Osteocyte (in vitro differentiated cells): Measurements from ENCODE around the gene TTC3. TPM values are rescaled to one million over a fixed set of nuclear protein-coding genes. Genes with fewer than 3 reads are reported as not detected.
"Not testable (repeated sequence)": the region's sequence is repeated elsewhere in the genome, so short reads cannot be mapped to it uniquely, and the experiment has no call there.

Experiments used
- DNase-seq: peaks from one replicate; pipeline ENCODE4 v3.0.0; 2021; ENCODE audit warnings: mixed read lengths; ENCODE audit not compliant: unreplicated experiment; ENCODE audit errors: extremely low spot score
- H3K27ac Mint-ChIP-seq: one replicate; pipeline ENCODE4 v1.8.0; 2021; ENCODE audit warnings: mild to moderate bottlenecking, mixed read lengths; ENCODE audit not compliant: unreplicated experiment
- H3K27me3 Mint-ChIP-seq: one replicate; pipeline ENCODE4 v1.8.0; 2021; ENCODE audit warnings: mixed read lengths; ENCODE audit not compliant: unreplicated experiment
- H3K36me3 Mint-ChIP-seq: one replicate; pipeline ENCODE4 v1.8.0; 2021; ENCODE audit warnings: mixed read lengths; ENCODE audit not compliant: unreplicated experiment
- H3K4me1 Mint-ChIP-seq: one replicate; pipeline ENCODE4 v1.8.0; 2021; ENCODE audit warnings: mixed read lengths; ENCODE audit not compliant: unreplicated experiment
- H3K4me3 Mint-ChIP-seq: one replicate; pipeline ENCODE4 v1.8.0; 2021; ENCODE audit warnings: mild to moderate bottlenecking, moderate library complexity, mixed read lengths; ENCODE audit not compliant: unreplicated experiment
- H3K9me3 Mint-ChIP-seq: one replicate; pipeline ENCODE4 v1.8.0; 2021; ENCODE audit warnings: mixed read lengths; ENCODE audit not compliant: unreplicated experiment
- total RNA-seq: library from RNA; stranded (reverse); gene quantifications from 2 replicates; pipeline ENCODE4 v1.2.1, GENCODE V29; 2021
- TF ChIP-seq, protein P1 (sequence below): fragments of 200-600 bp; sonication (generic); IDR thresholded peaks from 2 replicates; pipeline ENCODE4 v1.5.0; 2021; ENCODE audit warnings: antibody characterized with exemption, mild to moderate bottlenecking, moderate library complexity

Gene TTC3
- total RNA-seq, 1 donor from 2014 or later: 252 TPM

DNA sequence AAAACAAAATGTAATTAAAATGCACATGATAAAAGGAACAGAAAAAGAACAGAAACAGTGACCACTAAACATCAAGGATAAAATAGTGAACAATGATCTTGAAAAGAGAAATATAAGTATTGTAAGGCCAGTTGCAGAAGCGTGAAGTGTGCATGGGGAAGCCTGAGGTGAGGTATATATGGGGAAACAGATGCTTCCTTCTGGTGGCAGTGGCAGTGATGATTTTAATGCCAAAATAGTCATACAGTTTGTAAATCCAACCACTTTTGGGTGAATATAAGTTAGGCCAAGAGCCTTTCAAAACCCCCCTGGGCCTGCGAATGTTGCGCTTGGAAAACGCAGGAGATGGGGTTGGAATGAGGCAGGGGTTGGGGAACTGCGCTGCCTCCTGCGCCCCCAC, 27.3 kb downstream of the TTC3 start:
- DNase-seq: no peak
- Mint-ChIP-seq H3K4me3 (no peak overlapping the region), H3K36me3 (peaks cover 49% of the 10 kb centered on the region), H3K9me3 (no peaks in the 10 kb centered on the region), H3K27ac (no peak overlapping the region), H3K4me1 (no peaks in the 10 kb centered on the region), H3K27me3 (no peaks in the 10 kb centered on the region)
- TF ChIP-seq, protein P1, sequence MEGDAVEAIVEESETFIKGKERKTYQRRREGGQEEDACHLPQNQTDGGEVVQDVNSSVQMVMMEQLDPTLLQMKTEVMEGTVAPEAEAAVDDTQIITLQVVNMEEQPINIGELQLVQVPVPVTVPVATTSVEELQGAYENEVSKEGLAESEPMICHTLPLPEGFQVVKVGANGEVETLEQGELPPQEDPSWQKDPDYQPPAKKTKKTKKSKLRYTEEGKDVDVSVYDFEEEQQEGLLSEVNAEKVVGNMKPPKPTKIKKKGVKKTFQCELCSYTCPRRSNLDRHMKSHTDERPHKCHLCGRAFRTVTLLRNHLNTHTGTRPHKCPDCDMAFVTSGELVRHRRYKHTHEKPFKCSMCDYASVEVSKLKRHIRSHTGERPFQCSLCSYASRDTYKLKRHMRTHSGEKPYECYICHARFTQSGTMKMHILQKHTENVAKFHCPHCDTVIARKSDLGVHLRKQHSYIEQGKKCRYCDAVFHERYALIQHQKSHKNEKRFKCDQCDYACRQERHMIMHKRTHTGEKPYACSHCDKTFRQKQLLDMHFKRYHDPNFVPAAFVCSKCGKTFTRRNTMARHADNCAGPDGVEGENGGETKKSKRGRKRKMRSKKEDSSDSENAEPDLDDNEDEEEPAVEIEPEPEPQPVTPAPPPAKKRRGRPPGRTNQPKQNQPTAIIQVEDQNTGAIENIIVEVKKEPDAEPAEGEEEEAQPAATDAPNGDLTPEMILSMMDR: no peak

DNA sequence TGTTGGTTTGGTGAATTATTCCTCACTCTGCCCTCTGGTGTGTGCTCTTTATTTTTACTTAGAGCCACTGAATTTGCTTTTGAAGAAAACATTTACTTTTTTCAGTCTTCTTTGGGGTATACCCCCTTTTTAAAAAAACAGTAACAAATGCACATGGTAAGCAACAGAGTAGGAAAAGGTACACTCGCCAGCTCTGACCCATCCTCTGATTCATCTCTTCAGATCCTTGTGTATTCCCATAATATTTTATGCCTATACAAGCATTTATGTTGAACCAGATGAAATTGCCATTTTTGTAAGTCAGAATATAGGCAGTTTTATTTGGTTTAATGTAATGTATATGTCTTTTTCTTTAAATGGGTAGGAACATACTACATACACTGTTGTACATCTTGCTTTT, 28.3 kb downstream of the TTC3 start:
- Mint-ChIP-seq H3K36me3 (peaks cover 44% of the 10 kb centered on the region), H3K9me3 (no peaks in the 10 kb centered on the region), H3K4me1 (no peaks in the 10 kb centered on the region), H3K27me3 (no peaks in the 10 kb centered on the region), H3K4me3 (no peak overlapping the region), H3K27ac (no peak overlapping the region)
- TF ChIP-seq, protein P1: no peak
- no peak for DNase-seq

DNA sequence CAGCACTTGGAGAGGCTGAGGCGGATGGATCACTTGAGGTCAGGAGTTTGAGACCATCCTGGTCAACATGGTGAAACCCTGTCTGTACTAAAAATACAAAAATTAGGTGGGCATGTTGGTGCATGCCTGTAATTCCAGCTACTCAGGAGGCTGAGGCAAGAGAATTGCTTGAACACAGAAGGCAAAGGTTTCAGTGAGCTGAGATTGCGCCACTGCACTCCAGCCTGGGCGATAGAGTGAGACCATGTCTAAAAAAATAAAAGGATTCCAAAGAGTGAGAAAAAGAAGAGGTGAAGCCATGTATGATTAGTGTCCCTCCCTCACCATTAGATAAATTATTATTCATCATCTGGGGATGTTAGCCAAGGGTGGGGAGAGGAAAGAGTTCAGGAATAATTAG, 29.7 kb downstream of the TTC3 start:
- H3K9me3 Mint-ChIP-seq, H3K4me3 Mint-ChIP-seq, H3K27ac Mint-ChIP-seq, H3K4me1 Mint-ChIP-seq, H3K27me3 Mint-ChIP-seq, DNase-seq: not testable (repeated sequence)
- peaks cover 45% of the 10 kb centered on the region for H3K36me3 Mint-ChIP-seq

DNA sequence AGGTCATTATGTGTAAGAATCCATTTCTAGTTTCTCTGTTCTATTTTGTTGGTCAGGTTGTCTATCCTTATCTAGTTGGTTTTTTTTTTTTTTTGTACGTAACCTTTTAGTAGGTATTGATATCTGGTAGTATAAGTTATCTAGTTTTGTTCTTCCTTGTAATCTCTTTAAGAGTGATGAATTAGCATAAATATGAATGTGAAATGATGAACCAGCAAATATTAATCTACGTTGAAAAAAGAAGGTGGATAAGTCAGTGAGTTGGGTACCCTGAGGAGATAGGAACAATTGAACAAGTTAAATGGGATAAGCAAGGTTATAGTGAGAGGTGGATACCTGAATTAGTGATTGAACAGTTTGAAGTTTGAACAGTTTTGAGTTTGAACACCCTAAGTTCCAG, 33.9 kb downstream of the TTC3 start:
- no peak overlapping the region for H3K27ac Mint-ChIP-seq
- H3K36me3 Mint-ChIP-seq: peaks cover 30% of the 10 kb centered on the region
- no peaks in the 10 kb centered on the region for H3K4me1 Mint-ChIP-seq
- H3K9me3 Mint-ChIP-seq: peaks cover 15% of the 10 kb centered on the region
- no peak overlapping the region for H3K4me3 Mint-ChIP-seq
- TF ChIP-seq, protein P1: no peak
- no peaks in the 10 kb centered on the region for H3K27me3 Mint-ChIP-seq
- no peak for DNase-seq

DNA sequence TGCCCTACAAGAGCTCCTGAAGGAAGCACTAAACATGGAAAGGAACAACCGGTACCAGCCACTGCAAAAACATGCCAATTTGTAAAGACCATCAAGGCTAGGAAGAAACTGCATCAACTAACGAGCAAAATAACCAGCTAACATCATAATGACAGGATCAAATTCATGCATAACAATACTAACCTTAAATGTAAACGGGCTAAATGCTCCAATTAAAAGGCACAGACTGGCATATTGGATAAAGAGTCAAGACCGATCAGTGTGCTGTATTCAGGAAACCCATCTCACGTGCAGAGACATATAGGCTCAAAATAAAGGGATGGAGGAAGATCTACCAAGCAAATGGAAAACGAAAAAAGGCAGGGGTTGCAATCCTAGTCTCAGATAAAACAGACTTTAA, 38.0 kb downstream of the TTC3 start:
- H3K9me3 Mint-ChIP-seq: peaks cover 15% of the 10 kb centered on the region

DNA sequence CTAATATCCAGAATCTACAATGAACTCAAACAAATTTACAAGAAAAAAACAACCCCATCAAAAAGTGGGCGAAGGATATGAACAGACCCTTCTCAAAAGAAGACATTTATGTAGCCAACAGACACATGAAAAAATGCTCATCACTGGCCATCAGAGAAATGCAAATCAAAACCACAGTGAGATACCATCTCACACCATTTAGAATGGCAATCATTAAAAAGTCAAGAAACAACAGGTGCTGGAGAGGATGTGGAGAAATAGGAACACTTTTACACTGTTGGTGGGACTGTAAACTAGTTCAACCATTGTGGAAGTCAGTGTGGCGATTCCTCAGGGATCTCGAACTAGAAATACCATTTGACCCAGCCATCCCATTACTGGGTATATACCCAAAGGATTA, 41.2 kb downstream of the TTC3 start:
- peaks cover 17% of the 10 kb centered on the region for H3K36me3 Mint-ChIP-seq
- H3K9me3 Mint-ChIP-seq, H3K4me1 Mint-ChIP-seq: not testable (repeated sequence)

More for the DNA sequence above, 38.0 kb downstream of the TTC3 start:
- not testable (repeated sequence) for DNase-seq, H3K27me3 Mint-ChIP-seq, H3K4me3 Mint-ChIP-seq, H3K4me1 Mint-ChIP-seq, H3K27ac Mint-ChIP-seq
- peaks cover 26% of the 10 kb centered on the region for H3K36me3 Mint-ChIP-seq

DNA sequence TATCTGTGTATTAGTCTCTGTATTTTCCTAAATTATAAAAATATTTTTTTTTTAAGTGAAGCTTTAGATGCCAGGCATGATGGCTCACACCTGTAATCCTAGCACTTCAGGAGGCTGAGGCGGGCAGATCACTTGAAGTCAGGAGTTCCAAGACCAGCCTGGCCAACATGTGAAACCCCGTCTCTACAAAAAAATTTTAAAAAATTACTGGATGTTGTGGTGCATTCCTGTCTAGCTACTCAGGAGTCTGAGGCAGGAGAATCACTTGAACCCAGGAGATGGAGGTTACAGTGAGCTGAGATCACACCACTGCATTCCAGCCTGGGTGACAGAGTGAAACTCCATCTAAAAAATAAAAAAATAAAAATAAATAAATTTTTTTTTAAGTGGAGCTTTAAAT, 43.4 kb downstream of the TTC3 start:
- H3K4me3 Mint-ChIP-seq, DNase-seq, H3K27me3 Mint-ChIP-seq, H3K9me3 Mint-ChIP-seq, H3K27ac Mint-ChIP-seq, H3K4me1 Mint-ChIP-seq: not testable (repeated sequence)
- H3K36me3 Mint-ChIP-seq: peaks cover 18% of the 10 kb centered on the region

More for the DNA sequence above, 41.2 kb downstream of the TTC3 start:
- not testable (repeated sequence) for DNase-seq, H3K4me3 Mint-ChIP-seq, H3K27ac Mint-ChIP-seq, H3K27me3 Mint-ChIP-seq
